ENCODE measurements around the gene MBD6. TPM values are rescaled to one million over a fixed set of nuclear protein-coding genes. Genes with fewer than 3 reads are reported as not detected.

The MBD6 gene
- total and polyA plus RNA-seq, 11 donors = 11.4 to 43.3 (median 28.7) TPM

- WGBS, 4 donors = 82 to 92% (median 85%) methylated on average over 9 to 10 of the region's 10 CpGs
These were observed 43.6 kb upstream of the MBD6 start for GRCh38 chr12:57479043-57479375.

GRCh38 chr12:57479376-57480115 is 43.1 kb upstream of the MBD6 start, which contains the start of gene ARHGAP9:
Gene ARHGAP9, minus strand, starts transcription at chr12:57479866. Its CDS starts 460 bp downstream, at chr12:57479406.
- ATAC-seq (peak in 1 of 4 donors; percentile 31), DNase-seq (no peak)
- Histone ChIP-seq H3K9me3 (no peaks in the 10 kb centered on the region), H3K27ac (peak within 1 kb of the TSS in 5 of 12 donors; percentile 4 to 94 (median 62)), H3K27me3 (peaks cover 12 to 41% (median 22%) of the 10 kb centered on the region in 9 donors), H3K4me1 (peaks cover 0 to 50% (median 15%) of the 10 kb centered on the region in 12 donors), H3K4me3 (peak within 1 kb of the TSS in 2 of 12 donors; percentile 50 to 68), H3K36me3 (peaks cover 0 to 8% (median 0%) of the 10 kb centered on the region in 9 donors)
- no peak for TF ChIP-seq POLR2A (IDR thresholded peaks at IDR 0.05)
- no peak for TF ChIP-seq CTCF (IDR thresholded peaks at IDR 0.05)
- 69 to 79% (median 75%) methylated on average over 6 of the region's 6 CpGs for WGBS, 4 donors
- intact Hi-C loops (cut with DNase I) = no loop called here

More at GRCh38 chr12:57479043-57479375, 43.6 kb upstream of the MBD6 start:
- DNase-seq (no peak), ATAC-seq (no peak)
- Histone ChIP-seq H3K36me3 (peaks cover 0 to 13% (median 0%) of the 10 kb centered on the region in 9 donors), H3K4me3 (peak overlapping the region in 2 of 12 donors; percentile 50 to 68), H3K9me3 (no peaks in the 10 kb centered on the region), H3K27me3 (peaks cover 14 to 46% (median 24%) of the 10 kb centered on the region in 9 donors), H3K4me1 (peaks cover 0 to 56% (median 15%) of the 10 kb centered on the region in 12 donors), H3K27ac (peak overlapping the region in 5 of 12 donors; percentile 4 to 94 (median 59))
- no peak for TF ChIP-seq POLR2A (IDR thresholded peaks at IDR 0.05)
- no peak for TF ChIP-seq CTCF (IDR thresholded peaks at IDR 0.05)
- intact Hi-C loops (cut with DNase I) = no loop called here

- TF ChIP-seq CTCF (IDR thresholded peaks at IDR 0.05) (no peak), POLR2A (IDR thresholded peaks at IDR 0.05) (no peak)
- Histone ChIP-seq H3K4me3 (no peak overlapping the region), H3K9me3 (no peaks in the 10 kb centered on the region), H3K4me1 (peaks cover 0 to 32% (median 0%) of the 10 kb centered on the region in 12 donors), H3K27ac (no peak overlapping the region), H3K36me3 (no peaks in the 10 kb centered on the region), H3K27me3 (peaks cover 0 to 20% (median under 1%) of the 10 kb centered on the region in 9 donors)
- 68 to 89% (median 80%) methylated on average over 1 of the region's 1 CpG for WGBS, 4 donors
- ATAC-seq = no peak
- DNase-seq = no peak
- intact Hi-C loops (cut with DNase I) = no loop called here
These were observed 41.0 kb upstream of the MBD6 start for GRCh38 chr12:57481671-57482070.

DNA sequence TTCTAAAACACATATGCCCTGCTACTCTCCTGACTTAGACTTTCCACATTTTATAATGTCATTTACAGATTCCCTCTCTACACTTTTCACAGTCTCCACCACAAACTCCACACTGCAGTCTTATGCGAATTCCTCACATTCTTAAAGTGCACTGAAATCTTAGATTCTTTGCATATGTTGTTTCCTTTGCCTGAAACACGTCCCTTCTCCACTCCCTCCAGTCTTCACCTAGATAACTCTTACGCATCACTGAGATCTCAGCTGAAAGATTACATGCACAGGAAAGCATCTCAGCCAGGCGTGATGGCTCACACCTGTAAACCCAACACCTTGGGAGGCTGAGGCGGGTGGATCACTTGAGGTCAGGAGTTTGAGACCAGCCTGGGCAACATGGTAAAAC is 39.2 kb upstream of the MBD6 start:
- no peak for DNase-seq
- Histone ChIP-seq H3K36me3 (no peaks in the 10 kb centered on the region), H3K27me3 (peaks cover 0 to 11% (median 0%) of the 10 kb centered on the region in 9 donors), H3K4me1 (peaks cover 0 to 34% (median 4%) of the 10 kb centered on the region in 12 donors), H3K9me3 (no peaks in the 10 kb centered on the region), H3K4me3 (no peak overlapping the region), H3K27ac (no peak overlapping the region)
- WGBS, 4 donors = 50 to 57% (median 52%) methylated on average over 5 of the region's 5 CpGs
- no peak for TF ChIP-seq CTCF (IDR thresholded peaks at IDR 0.05)
- TF ChIP-seq POLR2A (IDR thresholded peaks at IDR 0.05) = no peak
- no peak for ATAC-seq
- intact Hi-C loops (cut with DNase I) = no loop called here

Data from heart left ventricle (tissue), 16 donors.